Retinal pigment epithelial cell (primary cell): ENCODE data around the gene SLC34A2.

Source experiments
- DNase-seq: peaks from one replicate; pipeline ENCODE4 v3.0.0-alpha.2; 2010; ENCODE audit warnings: low read depth
- H3K4me3 ChIP-seq: 2 replicates; pipeline ENCODE4 v1.5.1; 2011; ENCODE audit warnings: mild to moderate bottlenecking, low read length, control low read depth, moderate library complexity
- CTCF ChIP-seq: conservative IDR thresholded peaks from 2 replicates; pipeline ENCODE4 v1.5.1; 2011; ENCODE audit warnings: low read depth, low read length, control low read depth, inconsistent platforms

Gene SLC34A2

GRCh38 chr4:25676221-25676620, 20.6 kb downstream of the SLC34A2 start:
- TF ChIP-seq CTCF: no peak
- no peak for DNase-seq
- no peak overlapping the region for H3K4me3 ChIP-seq

- TF ChIP-seq CTCF: no peak
- no peak overlapping the region for H3K4me3 ChIP-seq
- DNase-seq: no peak
These were observed 21.5 kb downstream of the SLC34A2 start for GRCh38 chr4:25677157-25677556.

- no peak for DNase-seq
- H3K4me3 ChIP-seq: no peak overlapping the region
- no peak for TF ChIP-seq CTCF
These were observed 22.3 kb downstream of the SLC34A2 start for GRCh38 chr4:25677943-25678342.

DNA sequence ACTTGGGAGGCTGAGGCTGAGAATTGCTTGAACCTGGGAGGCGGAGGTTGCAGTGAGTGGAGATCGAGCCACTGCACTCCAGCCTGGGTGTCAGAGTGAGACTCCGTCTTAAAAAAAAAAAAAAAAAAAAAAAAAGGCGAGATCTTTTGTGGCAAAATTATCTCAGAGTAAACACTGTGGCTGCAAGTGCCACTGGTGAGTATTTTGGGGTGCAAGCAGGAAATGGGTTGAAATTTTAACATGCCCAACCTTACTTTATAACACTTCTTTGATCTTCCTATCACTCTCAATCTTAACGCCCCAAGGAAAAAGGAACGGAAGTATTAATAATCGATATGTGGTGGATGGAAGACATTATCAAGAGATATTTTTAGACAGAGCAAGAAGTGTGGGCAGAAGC, 32.1 kb downstream of the SLC34A2 start:
- H3K4me3 ChIP-seq: no peak overlapping the region
- TF ChIP-seq CTCF: no peak
- no peak for DNase-seq

DNA sequence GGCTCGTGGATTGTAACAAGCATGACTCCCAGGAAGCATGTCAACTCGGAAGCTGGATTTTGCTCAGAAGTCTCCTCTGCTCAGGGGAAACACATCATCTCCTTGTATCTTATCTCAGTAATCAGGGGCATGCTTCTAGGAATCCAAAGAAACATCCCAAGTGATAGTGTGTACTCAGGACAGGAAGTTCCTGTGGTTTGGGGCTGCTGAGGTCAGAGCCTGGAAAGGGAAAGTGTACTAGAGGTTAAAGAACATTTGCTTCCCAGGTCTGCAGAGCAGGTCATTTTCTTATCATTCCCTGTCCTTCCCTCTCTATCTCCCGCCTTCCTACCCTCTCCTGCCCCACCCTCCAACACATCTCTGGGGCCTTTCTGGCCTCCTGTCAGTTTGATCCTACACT, 38.8 kb downstream of the SLC34A2 start:
- TF ChIP-seq CTCF: no peak
- DNase-seq: no peak
- H3K4me3 ChIP-seq: no peak overlapping the region

DNA sequence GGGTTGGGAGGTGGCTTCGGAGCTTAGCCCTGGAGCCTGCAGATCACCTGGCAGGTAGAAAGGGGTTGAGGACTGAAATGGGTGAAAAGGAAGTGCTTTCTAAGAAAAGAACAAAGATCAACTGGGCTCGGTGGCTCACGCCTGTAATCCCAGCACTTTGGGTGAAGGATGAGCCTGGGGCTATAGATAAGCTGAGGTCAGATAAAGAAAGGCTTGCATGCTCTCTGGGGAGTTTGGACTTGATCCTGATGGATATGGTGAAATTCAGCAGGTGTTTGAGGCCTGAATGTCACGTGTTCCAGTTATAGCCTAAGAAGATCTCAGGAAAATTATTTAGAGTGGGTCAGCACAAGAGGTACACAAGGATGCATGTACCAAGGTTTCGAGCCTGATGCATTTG, 40.8 kb downstream of the SLC34A2 start:
- no peak for TF ChIP-seq CTCF
- H3K4me3 ChIP-seq: no peak overlapping the region
- no peak for DNase-seq

DNA sequence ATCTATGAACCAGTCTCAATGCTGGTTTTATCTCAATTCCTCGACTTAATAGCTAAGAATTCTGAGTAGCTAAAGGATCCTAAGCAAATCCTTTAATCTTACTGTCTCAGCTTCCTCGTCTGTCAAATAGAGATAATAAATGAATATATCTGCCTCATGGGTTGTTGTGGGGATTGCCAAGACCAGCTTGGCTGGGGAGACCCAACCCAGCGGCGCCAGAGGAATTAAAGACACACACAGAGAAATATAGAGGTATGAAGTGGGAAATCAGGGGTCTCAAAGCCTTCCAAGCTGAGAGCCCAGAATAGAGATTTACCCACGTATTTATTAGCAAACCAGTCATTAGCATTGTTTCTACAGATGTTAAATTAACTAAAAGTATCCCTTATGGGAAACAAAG, 41.9 kb downstream of the SLC34A2 start:
- no peak for DNase-seq
- no peak for TF ChIP-seq CTCF
- no peak overlapping the region for H3K4me3 ChIP-seq
